Activated CD8-positive, alpha-beta memory T cell treated with anti-CD3 and anti-CD28 coated beads for 4 hours (primary cell): ENCODE measurements around the gene FBXW11.
"Not testable (repeated sequence)": the region's sequence is repeated elsewhere in the genome, so short reads cannot be mapped to it uniquely, and the experiment has no call there.

Experiments used
- DNase-seq, 2 donors: peaks; one replicate each; pipeline ENCODE4 v3.0.0-alpha.2; 2020; ENCODE audit warnings: low read depth in 2 of 2

The FBXW11 gene

GRCh38 chr5:171984748-171985419 lies 21.6 kb downstream of the FBXW11 start:
- no peak for DNase-seq

- no peak for DNase-seq
Measured at GRCh38 chr5:171981847-171982246, 24.6 kb downstream of the FBXW11 start.

- no peak for DNase-seq
Measured at GRCh38 chr5:171980792-171981191, 25.6 kb downstream of the FBXW11 start.

- DNase-seq, result no peak
Measured at GRCh38 chr5:171979606-171980005, 26.8 kb downstream of the FBXW11 start.

GRCh38 chr5:171978519-171978918 lies 27.9 kb downstream of the FBXW11 start:
- DNase-seq, result no peak

- DNase-seq, result no peak
Measured at GRCh38 chr5:171978016-171978415, 28.4 kb downstream of the FBXW11 start.

GRCh38 chr5:171977244-171977950 lies 29.0 kb downstream of the FBXW11 start:
- DNase-seq, result not testable (repeated sequence)

GRCh38 chr5:171975877-171976667 lies 30.4 kb downstream of the FBXW11 start:
- no peak for DNase-seq

- no peak for DNase-seq
Measured at GRCh38 chr5:171975262-171975876, 31.1 kb downstream of the FBXW11 start.

- DNase-seq, result no peak
Measured at GRCh38 chr5:171970826-171971225, 35.6 kb downstream of the FBXW11 start.

- no peak for DNase-seq
Measured at GRCh38 chr5:171969288-171969880, 37.1 kb downstream of the FBXW11 start.

- no peak for DNase-seq
Measured at GRCh38 chr5:171968531-171968930, 37.9 kb downstream of the FBXW11 start.

GRCh38 chr5:171966964-171967363 lies 39.5 kb downstream of the FBXW11 start:
- DNase-seq, result no peak

GRCh38 chr5:171966270-171966669 lies 40.2 kb downstream of the FBXW11 start:
- DNase-seq, result no peak

- no peak for DNase-seq
Measured at GRCh38 chr5:171965745-171966144, 40.7 kb downstream of the FBXW11 start.

- no peak for DNase-seq
Measured at GRCh38 chr5:171963416-171963815, 43.0 kb downstream of the FBXW11 start.

GRCh38 chr5:171961117-171961516 lies 45.3 kb downstream of the FBXW11 start:
- DNase-seq, result no peak

- DNase-seq, result no peak
Measured at GRCh38 chr5:171957591-171958251, 48.7 kb downstream of the FBXW11 start.

GRCh38 chr5:171956887-171957495 lies 49.4 kb downstream of the FBXW11 start:
- DNase-seq, result no peak

- no peak for DNase-seq
Measured at GRCh38 chr5:171956314-171956713, 50.1 kb downstream of the FBXW11 start.

- DNase-seq, result no peak
Measured at GRCh38 chr5:171955761-171956160, 50.7 kb downstream of the FBXW11 start.
